T47D (cell line): Measurements from ENCODE around the gene DISP2.
A peak's percentile ranks its signal among the peaks of the same experiment; 100 is the strongest.

Experiments
- DNase-seq, 2 experiments: peaks; one replicate each; pipeline versions ENCODE4 v3.0.0 to v3.0.0-alpha.2; 2011 to 2012; ENCODE audit warnings: low read depth in 1 of 2, low spot score in 1 of 2
- JUND ChIP-seq: IDR thresholded peaks from 2 replicates; pipeline ENCODE4 v1.6.1; 2012; ENCODE audit warnings: low read depth
- in situ Hi-C: cut with HindIII; loops from 2 replicates; pipeline ENCODE4 v1.10.0; 2016; ENCODE audit warnings: low sequenced_read_pairs, low pct_unique_long_range_greater_than_20kb

The DISP2 gene

GRCh38 chr15:40405501-40406381, 47.7 kb downstream of the DISP2 start, which contains the start of gene IVD:
Gene IVD (plus strand): TSS chr15:40405795. CDS start chr15:40405828, 33 bp downstream.
- no peak for TF ChIP-seq JUND
- peak; percentile 96 to 99 for DNase-seq
- in situ Hi-C loops = no loop called here

- in situ Hi-C loops = no loop called here
- DNase-seq = no peak
- TF ChIP-seq JUND = no peak
Observed at GRCh38 chr15:40407330-40407990, 49.4 kb downstream of the DISP2 start.

GRCh38 chr15:40409366-40409765, 51.3 kb downstream of the DISP2 start:
- in situ Hi-C loops = no loop called here
- peak in 1 of 2 experiments; percentile 10 for DNase-seq
- TF ChIP-seq JUND = no peak

- no peak for DNase-seq
- TF ChIP-seq JUND = no peak
- in situ Hi-C loops = no loop called here
Observed at GRCh38 chr15:40410476-40410875, 52.5 kb downstream of the DISP2 start.

- in situ Hi-C loops = no loop called here
- DNase-seq = no peak
- TF ChIP-seq JUND = no peak
Observed at GRCh38 chr15:40412095-40412759, 54.2 kb downstream of the DISP2 start.

GRCh38 chr15:40413036-40413435, 55.0 kb downstream of the DISP2 start:
- in situ Hi-C loops = no loop called here
- TF ChIP-seq JUND = no peak

GRCh38 chr15:40414816-40415215, 56.8 kb downstream of the DISP2 start:
- DNase-seq = no peak
- in situ Hi-C loops = no loop called here

More at GRCh38 chr15:40413036-40413435, 55.0 kb downstream of the DISP2 start:
- DNase-seq = no peak

GRCh38 chr15:40415226-40415625, 57.2 kb downstream of the DISP2 start:
- in situ Hi-C loops = no loop called here
- no peak for DNase-seq
- TF ChIP-seq JUND = no peak

More at GRCh38 chr15:40414816-40415215, 56.8 kb downstream of the DISP2 start:
- no peak for TF ChIP-seq JUND

GRCh38 chr15:40416056-40416455, 58.0 kb downstream of the DISP2 start:
- in situ Hi-C loops = no loop called here

GRCh38 chr15:40418126-40418525, 60.1 kb downstream of the DISP2 start:
- TF ChIP-seq JUND = no peak
- in situ Hi-C loops = no loop called here
- no peak for DNase-seq

More at GRCh38 chr15:40416056-40416455, 58.0 kb downstream of the DISP2 start:
- no peak for TF ChIP-seq JUND
- no peak for DNase-seq

- no peak for TF ChIP-seq JUND
- DNase-seq = peak in 1 of 2 experiments; percentile 45
- in situ Hi-C loops = no loop called here
Observed at GRCh38 chr15:40420071-40420713, 62.2 kb downstream of the DISP2 start.

- TF ChIP-seq JUND = no peak
- in situ Hi-C loops = no loop called here
- peak; percentile 68 to 96 for DNase-seq
Observed at GRCh38 chr15:40420793-40421192, 62.8 kb downstream of the DISP2 start.
